GM18519 (cell line): ENCODE data around the gene ADORA1.

Experiments used
- ATAC-seq: cut with Tn5 transposase; IDR thresholded peaks from one replicate; pipeline ENCODE4 v1.9.1; 2021; ENCODE audit warnings: mild to moderate bottlenecking, moderate library complexity; ENCODE audit not compliant: unreplicated experiment, low FRiP score

ADORA1 gene

GRCh38 chr1:203120325-203121153 lies 7.0 kb upstream of the ADORA1 start:
- no peak for ATAC-seq

- no peak for ATAC-seq
Observed at GRCh38 chr1:203121186-203122015, 6.1 kb upstream of the ADORA1 start.

- ATAC-seq: no peak
Observed at GRCh38 chr1:203122159-203122558, 5.4 kb upstream of the ADORA1 start.

GRCh38 chr1:203124011-203124410 lies 3.5 kb upstream of the ADORA1 start:
- no peak for ATAC-seq

- no peak for ATAC-seq
Observed at GRCh38 chr1:203124546-203125317, 2.8 kb upstream of the ADORA1 start.

GRCh38 chr1:203126151-203126865 lies 1.2 kb upstream of the ADORA1 start:
- no peak for ATAC-seq

- no peak for ATAC-seq
Observed at GRCh38 chr1:203126866-203127665, 460 bp upstream of the ADORA1 start.

- no peak for ATAC-seq
Observed at GRCh38 chr1:203128431-203128715, 847 bp downstream of the ADORA1 start.

- no peak for ATAC-seq
Observed at GRCh38 chr1:203128716-203129500, 1.4 kb downstream of the ADORA1 start.

GRCh38 chr1:203129501-203130231 lies 2.1 kb downstream of the ADORA1 start:
- no peak for ATAC-seq

- no peak for ATAC-seq
Observed at GRCh38 chr1:203130358-203130985, 2.9 kb downstream of the ADORA1 start.

GRCh38 chr1:203131548-203132200 lies 4.1 kb downstream of the ADORA1 start:
- no peak for ATAC-seq

GRCh38 chr1:203133970-203134725 lies 6.6 kb downstream of the ADORA1 start:
- no peak for ATAC-seq

GRCh38 chr1:203135636-203136305 lies 8.2 kb downstream of the ADORA1 start:
- ATAC-seq: no peak

GRCh38 chr1:203136409-203137042 lies 9.0 kb downstream of the ADORA1 start:
- ATAC-seq: no peak

GRCh38 chr1:203137324-203137723 lies 9.8 kb downstream of the ADORA1 start:
- ATAC-seq: no peak
